H1 (cell line): ENCODE data around the gene OR10AD1.

Experiments used
- CTCF ChIP-seq, 3 experiments: IDR thresholded peaks; 1 replicate in 2 of 3; 2 replicates in 1 of 3; pipeline versions ENCODE4 v1.5.1 to v1.6.1; 2011; ENCODE audit warnings: low read length in 3 of 3, mild to moderate bottlenecking in 3 of 3, inconsistent platforms in 2 of 3, low read depth in 1 of 3, moderate library complexity in 1 of 3; ENCODE audit not compliant: insufficient read depth in 1 of 3; ENCODE audit errors: control extremely low read depth in 1 of 3
- JUND ChIP-seq: IDR thresholded peaks from 2 replicates; pipeline ENCODE4 v1.6.1; 2011; ENCODE audit warnings: mild to moderate bottlenecking, improper control_type of control experiment, low read length
- SIN3A ChIP-seq, 2 experiments: IDR thresholded peaks in 1 of 2; conservative IDR thresholded peaks in 1 of 2; 2 replicates each; pipeline ENCODE4 v1.6.1; 2011 to 2012; ENCODE audit warnings: low read length in 2 of 2, improper control_type of control experiment in 1 of 2, low read depth in 1 of 2, mild to moderate bottlenecking in 1 of 2
- SP2 ChIP-seq: IDR thresholded peaks from 2 replicates; pipeline ENCODE4 v1.6.1; 2012; ENCODE audit warnings: mild to moderate bottlenecking, low read length, inconsistent platforms
- TCF12 ChIP-seq: IDR thresholded peaks from 2 replicates; pipeline ENCODE4 v1.6.1; 2011; ENCODE audit warnings: low read depth, mild to moderate bottlenecking, low read length
- YY1 ChIP-seq: IDR thresholded peaks from 2 replicates; pipeline ENCODE4 v1.6.1; 2011; ENCODE audit warnings: low read depth, mild to moderate bottlenecking, low read length

DNA sequence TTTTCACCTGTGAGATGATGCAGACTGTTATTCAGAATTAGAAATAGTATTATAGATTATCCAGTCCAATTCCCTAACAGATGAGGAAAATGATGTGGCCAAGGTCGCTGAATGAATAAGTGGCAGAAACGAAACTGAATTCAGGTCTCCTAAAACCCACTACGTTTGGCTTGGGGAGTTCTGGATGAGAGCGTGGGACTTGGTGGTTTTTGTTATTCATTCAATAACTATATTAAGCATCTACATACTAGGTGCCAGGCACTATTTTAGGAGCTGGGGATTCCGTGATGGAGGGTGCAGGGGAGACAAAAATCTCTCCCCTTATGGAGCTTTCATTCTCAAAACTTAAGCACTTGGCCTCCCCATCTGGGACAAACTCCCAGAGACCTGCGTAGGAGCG is 20.5 kb downstream of the OR10AD1 start:
- no peak for TF ChIP-seq YY1
- no peak for TF ChIP-seq SP2
- no peak for TF ChIP-seq TCF12
- TF ChIP-seq SIN3A (conservative IDR thresholded peaks at IDR 0.05 in 1 of 2, IDR thresholded peaks at IDR 0.05 in 1 of 2; ENCODE audit: low read depth in 1 of 2, low read length in 2 of 2): no peak
- no peak for TF ChIP-seq CTCF (IDR thresholded peaks at IDR 0.05; ENCODE audit: control extremely low read depth in 1 of 3, insufficient read depth in 1 of 3, low read depth in 1 of 3, low read length in 3 of 3)
- no peak for TF ChIP-seq JUND
